ENCODE measurements around the gene SPTA1.

SPTA1 gene

GRCh38 chr1:158644449-158644848 is 42.1 kb downstream of the SPTA1 start:
- no peak for DNase-seq (ENCODE audit: low read depth)
- H3K4me3 ChIP-seq (ENCODE audit: low read length), result no peak overlapping the region
- no peak for TF ChIP-seq CTCF (IDR thresholded peaks at IDR 0.05; ENCODE audit: insufficient read depth, low read depth, low read length, missing control alignments)

GRCh38 chr1:158638904-158639303 is 47.6 kb downstream of the SPTA1 start:
- no peak for TF ChIP-seq CTCF (IDR thresholded peaks at IDR 0.05; ENCODE audit: insufficient read depth, low read depth, low read length, missing control alignments)
- no peak for DNase-seq (ENCODE audit: low read depth)
- H3K4me3 ChIP-seq (ENCODE audit: low read length), result no peak overlapping the region

- TF ChIP-seq CTCF (IDR thresholded peaks at IDR 0.05; ENCODE audit: insufficient read depth, low read depth, low read length, missing control alignments), result no peak
- no peak overlapping the region for H3K4me3 ChIP-seq (ENCODE audit: low read length)
- DNase-seq (ENCODE audit: low read depth), result no peak
These were observed 48.4 kb downstream of the SPTA1 start for GRCh38 chr1:158638146-158638545.

GRCh38 chr1:158613764-158614163 is 72.8 kb downstream of the SPTA1 start:
- no peak overlapping the region for H3K4me3 ChIP-seq (ENCODE audit: low read length)
- DNase-seq (ENCODE audit: low read depth), result no peak
- TF ChIP-seq CTCF (IDR thresholded peaks at IDR 0.05; ENCODE audit: insufficient read depth, low read depth, low read length, missing control alignments), result no peak

- no peak overlapping the region for H3K4me3 ChIP-seq (ENCODE audit: low read length)
- no peak for TF ChIP-seq CTCF (IDR thresholded peaks at IDR 0.05; ENCODE audit: insufficient read depth, low read depth, low read length, missing control alignments)
- peak; percentile 24 for DNase-seq (ENCODE audit: low read depth)
These were observed 74.6 kb downstream of the SPTA1 start for GRCh38 chr1:158611916-158612315.

- TF ChIP-seq CTCF (IDR thresholded peaks at IDR 0.05; ENCODE audit: insufficient read depth, low read depth, low read length, missing control alignments), result no peak
- DNase-seq (ENCODE audit: low read depth), result no peak
- H3K4me3 ChIP-seq (ENCODE audit: low read length), result no peak overlapping the region
These were observed 79.2 kb downstream of the SPTA1 start for GRCh38 chr1:158607296-158607695.

GRCh38 chr1:158604968-158605367 is 81.5 kb downstream of the SPTA1 start, which contains the start of gene OR10Z1:
OR10Z1 (plus strand) TSS chr1:158605268; CDS start chr1:158606439, 1,171 bp downstream.
- no peak for TF ChIP-seq CTCF (IDR thresholded peaks at IDR 0.05; ENCODE audit: insufficient read depth, low read depth, low read length, missing control alignments)
- H3K4me3 ChIP-seq (ENCODE audit: low read length), result no peak within 1 kb of the TSS
- no peak for DNase-seq (ENCODE audit: low read depth)

Measured in epithelial cell of esophagus (primary cell).